Stimulated activated CD4-positive, alpha-beta T cell treated with anti-CD3 and anti-CD28 coated beads, Interleukin-4, amount 100 ng/mL, for 4 hours (primary cell): ENCODE results near the gene CDC42SE2.
A peak's percentile ranks its signal among the peaks of the same experiment; 100 is the strongest.
"Not testable (repeated sequence)": the region's sequence is repeated elsewhere in the genome, so short reads cannot be mapped to it uniquely, and the experiment has no call there.

Experiments used
- DNase-seq, 2 experiments: peaks; one replicate each; pipeline ENCODE4 v3.0.0-alpha.2; 2020

The CDC42SE2 gene

DNA sequence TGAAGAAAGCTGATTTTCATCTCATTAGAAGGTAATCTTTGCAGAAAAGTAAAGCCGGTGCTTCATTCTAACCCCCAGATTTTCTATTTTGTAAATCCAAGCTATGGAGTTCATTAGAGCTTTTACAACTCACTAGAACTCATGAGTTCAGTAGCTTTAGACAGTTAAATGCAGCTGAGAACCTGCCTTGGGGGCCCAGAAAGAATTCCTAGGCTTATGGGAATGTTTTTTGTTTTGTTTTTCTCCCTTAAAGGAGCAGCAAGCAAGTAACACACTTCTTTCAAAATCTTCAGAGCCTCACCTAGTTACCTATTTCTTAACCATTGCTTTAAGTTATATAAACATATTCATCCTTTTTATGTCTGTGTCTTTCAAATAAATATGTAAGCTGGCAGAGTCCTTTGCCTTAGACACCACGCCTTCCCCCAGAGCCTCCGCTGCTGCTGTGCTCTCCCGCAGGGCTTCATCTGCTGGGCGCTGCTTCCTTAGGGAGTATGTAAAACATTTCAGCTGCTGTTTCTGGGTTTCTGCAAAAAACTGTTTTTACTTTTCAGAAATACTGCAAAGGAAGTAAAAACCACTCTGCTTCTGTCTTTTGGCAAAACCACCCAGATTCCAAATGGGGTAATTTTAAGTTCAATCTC is 132.9 kb downstream of the CDC42SE2 start:
- no peak for DNase-seq

DNA sequence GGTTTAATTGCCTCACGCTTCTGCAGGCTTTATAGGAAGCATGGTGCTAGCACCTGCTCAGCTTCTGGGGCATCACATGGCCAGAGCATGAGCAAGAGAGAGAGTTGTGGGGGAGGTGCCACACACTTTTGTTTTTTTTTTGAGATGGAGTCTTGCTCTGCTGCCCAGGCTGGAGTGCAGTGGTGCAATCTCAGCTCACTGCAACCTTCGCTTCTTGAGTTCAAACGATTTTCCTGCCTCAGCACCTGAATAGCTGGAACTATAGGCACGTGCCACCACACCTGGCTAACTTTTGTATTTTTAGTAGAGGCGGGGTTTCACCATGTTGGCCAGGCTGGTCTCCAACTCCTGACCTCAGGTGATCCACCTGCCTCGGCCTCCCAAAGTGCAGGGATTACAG is 135.2 kb downstream of the CDC42SE2 start:
- not testable (repeated sequence) for DNase-seq

DNA sequence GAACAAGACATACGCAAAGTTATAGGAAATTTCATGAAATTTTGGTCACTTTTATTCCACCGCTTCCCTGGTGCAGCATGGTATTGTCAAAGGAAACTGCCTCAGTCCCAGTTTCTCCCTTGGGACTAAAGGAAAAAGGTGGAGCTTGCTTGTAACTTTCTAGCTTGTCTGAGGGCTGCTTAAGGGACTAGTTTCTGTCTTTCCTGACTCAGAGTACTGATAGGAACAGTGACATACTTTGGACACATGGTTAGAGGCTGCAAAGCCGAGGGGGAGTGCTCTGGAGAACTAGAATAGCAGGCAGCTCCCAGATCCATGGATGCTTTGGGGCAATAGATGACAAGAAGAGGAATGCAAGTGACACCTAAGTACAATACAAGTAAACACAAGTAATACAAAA is 136.7 kb downstream of the CDC42SE2 start:
- DNase-seq = no peak

- DNase-seq = no peak
Measured at GRCh38 chr5:131405674-131406073, 141.8 kb downstream of the CDC42SE2 start.

- DNase-seq = no peak
Measured at GRCh38 chr5:131406076-131406475, 142.2 kb downstream of the CDC42SE2 start.

DNA sequence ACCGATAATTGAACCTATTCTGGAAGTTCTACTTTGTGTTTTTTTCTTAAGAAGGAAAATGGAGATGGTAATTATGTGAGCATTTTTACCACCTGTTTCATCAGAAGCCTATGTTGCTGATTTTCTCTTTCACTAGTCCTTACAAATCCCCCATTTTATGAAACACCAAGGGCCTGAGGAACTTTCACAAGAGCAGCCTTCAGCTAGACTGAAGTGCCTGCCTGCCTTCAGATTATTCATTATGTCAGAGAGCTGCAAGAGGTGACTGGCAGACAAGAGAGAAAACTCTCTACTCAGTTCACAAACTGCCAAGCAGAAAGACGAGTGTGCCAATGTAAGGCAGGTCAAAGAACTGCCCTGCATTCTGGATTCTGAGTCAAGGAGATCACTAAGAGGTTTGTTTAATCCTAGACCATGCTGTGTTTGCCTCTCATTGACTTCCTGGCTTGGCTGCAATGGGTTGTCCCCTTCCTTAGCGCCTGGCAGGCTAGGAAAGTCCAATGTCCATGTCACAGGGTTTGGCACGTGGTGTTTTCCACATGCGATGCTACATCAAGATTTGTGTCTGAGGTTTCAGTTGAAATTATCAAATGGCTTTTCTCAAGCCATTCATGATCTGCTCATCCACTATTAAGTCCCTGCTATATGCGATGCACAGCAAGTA is 143.3 kb downstream of the CDC42SE2 start:
- no peak for DNase-seq

- peak in 1 of 2 experiments; percentile 13 for DNase-seq
Measured at GRCh38 chr5:131413605-131414559, 150.0 kb downstream of the CDC42SE2 start.

DNA sequence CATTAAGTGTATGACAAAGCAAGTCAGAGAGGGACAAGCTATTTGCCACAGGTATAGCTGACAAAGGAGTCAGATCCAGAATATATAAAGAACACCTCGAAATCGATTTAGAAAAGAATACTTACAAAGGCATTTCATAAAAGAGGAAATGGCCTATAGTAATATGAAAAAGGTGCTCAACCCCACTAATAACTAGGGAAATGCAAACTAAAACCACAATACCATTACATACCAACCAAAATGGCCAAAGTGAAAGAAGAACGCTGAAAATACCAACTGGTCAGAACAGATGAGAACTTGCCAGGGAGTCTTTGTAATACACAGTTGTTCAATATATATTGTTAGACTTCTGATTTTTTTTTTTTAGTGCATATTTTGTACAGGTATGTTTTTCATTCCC is 152.9 kb downstream of the CDC42SE2 start:
- DNase-seq = no peak

DNA sequence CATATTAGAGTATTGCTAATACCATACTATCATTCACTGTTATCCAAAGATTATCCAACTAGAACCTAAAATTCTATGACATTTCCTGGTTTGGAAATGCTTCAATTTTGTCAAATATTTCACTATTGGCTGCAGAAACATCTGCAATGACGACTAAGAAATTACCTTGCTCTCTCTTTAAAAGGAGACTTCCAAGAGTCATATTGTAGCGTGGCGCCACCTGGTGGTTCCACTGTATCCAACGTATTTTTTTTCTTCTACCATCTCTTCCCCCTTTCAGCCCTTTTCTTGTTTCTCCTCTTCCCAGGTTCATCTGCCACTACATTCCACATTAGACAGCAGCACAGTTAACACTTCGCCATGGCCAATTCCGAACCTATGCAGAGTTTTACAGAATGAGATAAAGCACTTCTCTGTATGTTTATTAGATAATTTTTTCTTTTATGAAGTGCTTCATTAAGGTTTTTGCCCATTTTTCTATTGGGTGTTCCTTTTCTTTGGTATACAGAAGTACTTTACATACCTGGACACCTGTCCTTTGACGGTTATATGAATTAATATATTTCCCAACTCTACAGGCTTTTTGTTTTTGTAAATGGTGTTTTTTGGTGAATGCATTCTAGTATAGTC is 153.5 kb downstream of the CDC42SE2 start:
- DNase-seq = peak; percentile 75 to 82

GRCh38 chr5:131418846-131419245 is 155.0 kb downstream of the CDC42SE2 start:
- DNase-seq = no peak

GRCh38 chr5:131419877-131420276 is 156.0 kb downstream of the CDC42SE2 start:
- no peak for DNase-seq

- no peak for DNase-seq
Measured at GRCh38 chr5:131423056-131423455, 159.2 kb downstream of the CDC42SE2 start.

GRCh38 chr5:131426011-131426410 is 162.2 kb downstream of the CDC42SE2 start:
- no peak for DNase-seq

DNA sequence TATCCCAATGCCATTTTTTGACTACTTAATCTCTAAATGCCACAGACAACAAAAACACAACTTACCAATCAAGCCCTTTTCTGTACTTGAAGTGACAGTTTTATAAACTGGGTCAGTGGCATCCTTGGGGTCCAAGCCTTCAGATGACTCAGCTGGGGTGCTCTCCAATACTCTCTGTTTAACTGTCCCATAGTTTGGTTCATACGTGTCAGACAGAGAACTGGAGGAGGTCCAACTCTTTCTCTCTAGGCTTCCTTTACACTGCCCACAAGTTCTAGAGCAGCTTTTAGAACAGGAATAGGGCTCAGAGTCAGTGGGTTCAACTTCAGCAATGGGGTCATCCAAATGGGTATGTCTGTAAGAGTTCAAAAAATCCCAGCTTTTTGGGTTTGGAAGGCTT is 166.9 kb downstream of the CDC42SE2 start:
- DNase-seq = no peak

- DNase-seq = no peak
Measured at GRCh38 chr5:131431794-131432193, 167.9 kb downstream of the CDC42SE2 start.

- no peak for DNase-seq
Measured at GRCh38 chr5:131433109-131433508, 169.3 kb downstream of the CDC42SE2 start.

DNA sequence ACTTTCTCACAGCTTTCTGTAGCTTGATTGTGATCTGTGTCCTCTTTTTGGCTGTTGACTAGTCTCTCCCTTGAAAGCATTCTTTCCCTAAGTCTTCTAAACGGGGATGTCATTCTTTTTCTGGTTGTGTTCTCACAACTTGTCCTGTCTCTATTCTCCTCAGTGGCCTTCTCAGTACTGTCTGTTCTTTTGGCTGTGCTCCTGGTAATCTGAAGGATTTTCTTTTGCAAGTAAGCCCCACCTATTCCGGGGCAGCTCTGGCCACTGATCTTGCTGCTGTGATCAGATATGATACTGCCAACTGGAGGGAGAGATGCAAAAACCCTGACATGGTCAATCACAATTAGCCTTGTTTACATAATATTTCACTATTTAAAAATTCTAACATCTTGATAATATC is 172.2 kb downstream of the CDC42SE2 start:
- DNase-seq = no peak

DNA sequence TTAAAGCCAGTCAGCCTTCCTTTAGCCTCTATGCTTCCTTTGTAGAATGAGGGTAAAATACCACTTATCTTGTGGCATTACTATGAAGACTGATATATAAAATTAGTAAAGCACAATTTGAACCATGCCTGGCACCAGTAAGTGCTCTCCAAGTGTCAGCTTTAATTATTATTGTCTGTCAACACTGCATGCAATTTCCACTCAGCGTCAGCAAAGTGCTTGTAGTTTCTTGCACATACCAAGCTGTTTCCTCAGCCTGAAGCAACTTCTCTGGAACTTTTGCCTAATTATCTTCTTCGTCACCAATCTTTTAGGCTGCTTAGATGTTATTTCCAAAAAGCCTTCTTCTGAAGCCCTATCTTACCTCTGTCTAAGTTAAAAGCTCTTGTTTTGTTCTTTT is 177.3 kb downstream of the CDC42SE2 start:
- no peak for DNase-seq
